ENCODE measurements around the gene MARVELD3. TPM values are rescaled to one million over a fixed set of nuclear protein-coding genes. Genes with fewer than 3 reads are reported as not detected.
"Not testable (repeated sequence)": the region's sequence is repeated elsewhere in the genome, so short reads cannot be mapped to it uniquely, and the experiment has no call there.

Gene MARVELD3, protein sequence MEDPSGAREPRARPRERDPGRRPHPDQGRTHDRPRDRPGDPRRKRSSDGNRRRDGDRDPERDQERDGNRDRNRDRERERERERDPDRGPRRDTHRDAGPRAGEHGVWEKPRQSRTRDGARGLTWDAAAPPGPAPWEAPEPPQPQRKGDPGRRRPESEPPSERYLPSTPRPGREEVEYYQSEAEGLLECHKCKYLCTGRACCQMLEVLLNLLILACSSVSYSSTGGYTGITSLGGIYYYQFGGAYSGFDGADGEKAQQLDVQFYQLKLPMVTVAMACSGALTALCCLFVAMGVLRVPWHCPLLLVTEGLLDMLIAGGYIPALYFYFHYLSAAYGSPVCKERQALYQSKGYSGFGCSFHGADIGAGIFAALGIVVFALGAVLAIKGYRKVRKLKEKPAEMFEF
- total RNA-seq (2022) (50.6 and 51.7 TPM in 2 replicates), Bru-seq, nascent RNA (percentile 87 among the genes with signal in this experiment), BruChase-seq, experiment 1, labeled RNA remaining after a 2-hour chase (percentile 90 among the genes with signal in this experiment), BruChase-seq, experiment 2, labeled RNA remaining after a 6-hour chase (percentile 87 among the genes with signal in this experiment)
- long read RNA-seq, transcript MARVELD3-201 (3 exons, 2,912 nt) = major isoform, 43 of 85 reads
- long read RNA-seq, transcript MARVELD3-206 (2 exons, 850 nt) = minor isoform, 9 of 85 reads
- long read RNA-seq, transcript MARVELD3-202 (3 exons, 2,214 nt) = minor isoform, 22 of 85 reads
- long read RNA-seq, partial matches to known transcripts = 4 of 85 reads
- long read RNA-seq, other reads (novel, unspliced or antisense) = 7 of 85 reads

DNA sequence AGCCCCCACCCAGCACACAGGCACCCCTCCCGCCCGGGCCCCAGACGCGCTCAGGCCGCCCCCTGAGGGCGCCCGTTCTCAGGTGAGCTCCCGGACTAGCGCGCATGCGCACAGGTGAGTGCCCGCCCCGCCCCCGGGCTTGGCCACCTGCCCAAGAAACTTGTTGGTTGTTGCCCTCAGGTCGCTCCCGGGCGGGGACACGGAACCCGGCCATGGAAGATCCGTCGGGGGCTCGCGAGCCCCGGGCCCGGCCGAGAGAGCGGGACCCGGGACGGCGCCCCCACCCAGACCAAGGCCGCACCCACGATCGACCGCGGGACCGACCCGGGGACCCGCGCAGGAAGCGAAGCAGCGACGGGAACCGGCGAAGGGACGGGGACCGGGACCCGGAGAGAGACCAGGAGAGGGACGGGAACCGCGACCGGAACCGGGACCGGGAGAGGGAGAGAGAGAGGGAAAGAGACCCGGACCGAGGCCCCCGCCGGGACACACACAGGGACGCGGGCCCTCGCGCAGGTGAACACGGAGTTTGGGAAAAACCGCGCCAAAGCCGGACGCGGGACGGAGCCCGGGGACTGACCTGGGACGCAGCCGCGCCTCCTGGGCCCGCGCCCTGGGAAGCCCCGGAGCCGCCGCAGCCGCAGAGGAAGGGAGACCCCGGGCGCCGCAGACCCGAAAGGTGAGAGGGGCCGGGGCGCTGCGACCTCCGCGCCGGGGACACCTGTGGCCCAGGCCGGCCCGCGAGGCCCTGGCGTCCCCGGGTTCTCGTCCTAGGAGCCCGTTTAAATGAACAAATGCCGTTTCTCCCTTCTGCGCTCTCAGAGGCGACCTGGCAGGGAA lies at the start of gene MARVELD3:
Gene MARVELD3 (plus strand): TSS at position 167 of the 840 bp plus-strand sequence. CDS start 46 bp downstream, at position 213.
- H3K36me3 Mint-ChIP-seq (ENCODE audit: insufficient read depth, unreplicated experiment) = peaks cover 45% of the 10 kb centered on the region
- Histone ChIP-seq H3K4me1 (peaks cover 12% of the 10 kb centered on the region), H3K9me3 (no peaks in the 10 kb centered on the region), H3K36me3 (ENCODE audit: control insufficient read depth, insufficient read depth, low read length) (peaks cover 5% of the 10 kb centered on the region), H3K4me3 (ENCODE audit: low read depth, low read length) (peak within 1 kb of the TSS; percentile 85), H3K27me3 (replicated peaks; ENCODE audit: control insufficient read depth, insufficient read depth, low read length) (no peaks in the 10 kb centered on the region)
- no peaks in the 10 kb centered on the region for H3K27me3 Mint-ChIP-seq (ENCODE audit: insufficient read depth, unreplicated experiment)
- peaks cover 9% of the 10 kb centered on the region for H3K4me1 Mint-ChIP-seq (ENCODE audit: low read depth, unreplicated experiment)
- no peaks in the 10 kb centered on the region for H3K9me3 Mint-ChIP-seq (ENCODE audit: unreplicated experiment)
- ChIA-PET POLR2A (interaction anchor here (0.6 to 1.0 kb wide), 5 partner anchors 15 to 132 kb away, joined by 5 to 14 read pairs (median 12); no protein-coding TSS in a partner anchor), CTCF (interaction anchor here (0.6 to 1.0 kb wide), 20 partner anchors 10 to 1172 kb away, joined by 3 to 21 read pairs (median 4); partner anchors contain the start of gene ZNF23)
- H3K4me3 Mint-ChIP-seq (ENCODE audit: unreplicated experiment) = no peak within 1 kb of the TSS
- intact Hi-C loops (cut with micrococcal nuclease; ENCODE audit: unreplicated experiment) = loop anchor here (1.0 kb wide), 1 partner anchor 19 kb away; no protein-coding TSS in a partner anchor
- DNase-seq = peak; percentile 96 to 99
- TF ChIP-seq, protein P1, sequence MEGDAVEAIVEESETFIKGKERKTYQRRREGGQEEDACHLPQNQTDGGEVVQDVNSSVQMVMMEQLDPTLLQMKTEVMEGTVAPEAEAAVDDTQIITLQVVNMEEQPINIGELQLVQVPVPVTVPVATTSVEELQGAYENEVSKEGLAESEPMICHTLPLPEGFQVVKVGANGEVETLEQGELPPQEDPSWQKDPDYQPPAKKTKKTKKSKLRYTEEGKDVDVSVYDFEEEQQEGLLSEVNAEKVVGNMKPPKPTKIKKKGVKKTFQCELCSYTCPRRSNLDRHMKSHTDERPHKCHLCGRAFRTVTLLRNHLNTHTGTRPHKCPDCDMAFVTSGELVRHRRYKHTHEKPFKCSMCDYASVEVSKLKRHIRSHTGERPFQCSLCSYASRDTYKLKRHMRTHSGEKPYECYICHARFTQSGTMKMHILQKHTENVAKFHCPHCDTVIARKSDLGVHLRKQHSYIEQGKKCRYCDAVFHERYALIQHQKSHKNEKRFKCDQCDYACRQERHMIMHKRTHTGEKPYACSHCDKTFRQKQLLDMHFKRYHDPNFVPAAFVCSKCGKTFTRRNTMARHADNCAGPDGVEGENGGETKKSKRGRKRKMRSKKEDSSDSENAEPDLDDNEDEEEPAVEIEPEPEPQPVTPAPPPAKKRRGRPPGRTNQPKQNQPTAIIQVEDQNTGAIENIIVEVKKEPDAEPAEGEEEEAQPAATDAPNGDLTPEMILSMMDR (IDR thresholded peaks at IDR 0.05; ENCODE audit: insufficient read depth in 1 of 2, low read depth in 1 of 2, low read length in 1 of 2, severe bottlenecking in 1 of 2, unreplicated experiment in 1 of 2) = peak; percentile 41 to 75
- TSS peak; percentile 62 for BruUV-seq (replicated peaks)
- H3K27ac Mint-ChIP-seq (ENCODE audit: unreplicated experiment) = peak within 1 kb of the TSS; percentile 75

DNA sequence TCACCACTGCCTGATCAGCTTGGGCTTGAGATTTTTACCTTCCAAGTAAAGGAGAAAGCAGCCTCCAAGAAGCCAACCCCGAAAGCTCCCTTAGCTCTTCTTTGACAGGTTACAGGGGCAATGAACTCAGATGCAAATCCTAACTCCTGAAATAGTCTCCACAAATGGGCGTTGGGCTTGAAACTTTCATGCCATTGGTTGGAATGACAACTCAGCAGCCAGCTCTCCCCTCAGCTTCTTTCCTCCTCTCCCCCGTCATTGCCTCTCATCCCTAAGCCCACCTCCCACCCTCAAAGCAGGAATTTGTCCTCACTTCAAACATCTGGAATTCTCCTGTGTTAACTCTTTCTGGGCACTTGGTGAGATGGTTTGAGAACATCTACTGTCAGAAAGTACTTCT lies 49.0 kb upstream of the MARVELD3 start, which contains the start of gene TAT:
Gene TAT (minus strand): TSS at position 122 of the 400 bp plus-strand sequence. CDS start 677 bp downstream, outside the sequence.
- DNase-seq = no peak
- no TSS peak for BruUV-seq (replicated peaks)
- no peaks in the 10 kb centered on the region for H3K27me3 ChIP-seq (replicated peaks; ENCODE audit: control insufficient read depth, insufficient read depth, low read length)
- TF ChIP-seq, protein P1 (IDR thresholded peaks at IDR 0.05; ENCODE audit: insufficient read depth in 1 of 2, low read depth in 1 of 2, low read length in 1 of 2, severe bottlenecking in 1 of 2, unreplicated experiment in 1 of 2) = no peak
- intact Hi-C loops (cut with micrococcal nuclease; ENCODE audit: unreplicated experiment) = no loop called here
- Mint-ChIP-seq H3K27ac (ENCODE audit: unreplicated experiment) (no peak within 1 kb of the TSS), H3K36me3 (ENCODE audit: insufficient read depth, unreplicated experiment) (no peaks in the 10 kb centered on the region), H3K4me3 (ENCODE audit: unreplicated experiment) (no peak within 1 kb of the TSS), H3K4me1 (ENCODE audit: low read depth, unreplicated experiment) (no peaks in the 10 kb centered on the region), H3K9me3 (ENCODE audit: unreplicated experiment) (no peaks in the 10 kb centered on the region), H3K27me3 (ENCODE audit: insufficient read depth, unreplicated experiment) (peaks cover 3% of the 10 kb centered on the region)
- CTCF ChIA-PET = interaction anchor here (3.2 kb wide), 1 partner anchor 12 kb away, joined by 11 read pairs; no protein-coding TSS in a partner anchor
- H3K4me1 ChIP-seq = peaks cover 8% of the 10 kb centered on the region
- H3K9me3 ChIP-seq = no peaks in the 10 kb centered on the region
- POLR2A ChIA-PET = no interaction called here
- no peaks in the 10 kb centered on the region for H3K36me3 ChIP-seq (ENCODE audit: control insufficient read depth, insufficient read depth, low read length)
- H3K4me3 ChIP-seq (ENCODE audit: low read depth, low read length) = no peak within 1 kb of the TSS

DNA sequence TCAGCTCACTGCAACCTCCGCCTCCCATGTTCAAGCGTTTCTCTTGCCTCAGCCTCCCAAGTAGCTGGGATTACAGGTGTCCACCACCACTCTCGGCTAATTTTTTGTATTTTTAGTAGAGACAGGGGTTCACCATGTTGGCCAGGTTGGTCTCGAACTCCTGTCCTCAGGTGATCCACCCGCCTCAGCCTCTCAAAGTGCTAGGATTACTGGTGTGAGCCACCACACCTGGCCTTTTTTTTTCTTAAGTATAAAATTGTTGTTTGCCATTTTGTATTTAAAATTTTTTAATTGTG lies 43.5 kb upstream of the MARVELD3 start:
- DNase-seq; H3K4me3 Mint-ChIP-seq (ENCODE audit: unreplicated experiment); H3K4me1 ChIP-seq; H3K36me3 Mint-ChIP-seq (ENCODE audit: insufficient read depth, unreplicated experiment); H3K9me3 ChIP-seq; H3K9me3 Mint-ChIP-seq (ENCODE audit: unreplicated experiment); H3K27ac Mint-ChIP-seq (ENCODE audit: unreplicated experiment); H3K36me3 ChIP-seq (ENCODE audit: control insufficient read depth, insufficient read depth, low read length); BruUV-seq (replicated peaks); POLR2A ChIA-PET; H3K27me3 Mint-ChIP-seq (ENCODE audit: insufficient read depth, unreplicated experiment); H3K4me3 ChIP-seq (ENCODE audit: low read depth, low read length); H3K27me3 ChIP-seq (replicated peaks; ENCODE audit: control insufficient read depth, insufficient read depth, low read length); H3K4me1 Mint-ChIP-seq (ENCODE audit: low read depth, unreplicated experiment); intact Hi-C loops (cut with micrococcal nuclease; ENCODE audit: unreplicated experiment): not testable (repeated sequence)
- CTCF ChIA-PET = interaction anchor here (1.2 kb wide), 1 partner anchor 17 kb away, joined by 3 read pairs; no protein-coding TSS in a partner anchor

All from Caco-2 (cell line).